Activated CD4-positive, CD25-positive, alpha-beta regulatory T cell (primary cell): Measurements from ENCODE around the gene KIAA1328.

Source experiments
- DNase-seq, 4 experiments: peaks; one replicate each; lab custom pipeline; 2025; lab: John Stamatoyannopoulos, UW

KIAA1328 gene

GRCh38 chr18:36953047-36953446 lies 124.1 kb downstream of the KIAA1328 start:
- DNase-seq, result no peak

GRCh38 chr18:36960038-36960437 lies 131.1 kb downstream of the KIAA1328 start:
- DNase-seq, result no peak

GRCh38 chr18:36963464-36963863 lies 134.5 kb downstream of the KIAA1328 start:
- DNase-seq, result no peak

GRCh38 chr18:36974686-36975085 lies 145.8 kb downstream of the KIAA1328 start:
- no peak for DNase-seq

GRCh38 chr18:36977121-36977520 lies 148.2 kb downstream of the KIAA1328 start:
- no peak for DNase-seq

- DNase-seq, result no peak
These were observed 164.1 kb downstream of the KIAA1328 start for GRCh38 chr18:36993068-36993467.

GRCh38 chr18:37006742-37007141 lies 177.8 kb downstream of the KIAA1328 start:
- no peak for DNase-seq

- no peak for DNase-seq
These were observed 183.5 kb downstream of the KIAA1328 start for GRCh38 chr18:37012452-37012851.

- no peak for DNase-seq
These were observed 190.4 kb downstream of the KIAA1328 start for GRCh38 chr18:37019157-37019827.

GRCh38 chr18:37033419-37033818 lies 204.5 kb downstream of the KIAA1328 start:
- no peak for DNase-seq

GRCh38 chr18:37042381-37042780 lies 213.5 kb downstream of the KIAA1328 start:
- DNase-seq, result no peak

GRCh38 chr18:37055137-37055802 lies 226.3 kb downstream of the KIAA1328 start:
- DNase-seq, result no peak

GRCh38 chr18:37064187-37064586 lies 235.3 kb downstream of the KIAA1328 start:
- DNase-seq, result no peak

GRCh38 chr18:37065254-37065653 lies 236.3 kb downstream of the KIAA1328 start:
- DNase-seq, result no peak

GRCh38 chr18:37084912-37085311 lies 256.0 kb downstream of the KIAA1328 start:
- no peak for DNase-seq

- DNase-seq, result no peak
These were observed 256.4 kb downstream of the KIAA1328 start for GRCh38 chr18:37085362-37085761.

- no peak for DNase-seq
These were observed 279.0 kb downstream of the KIAA1328 start for GRCh38 chr18:37107748-37108522.

GRCh38 chr18:37122877-37123276 lies 293.9 kb downstream of the KIAA1328 start:
- DNase-seq, result no peak

- no peak for DNase-seq
These were observed 295.6 kb downstream of the KIAA1328 start for GRCh38 chr18:37124516-37124915.

- DNase-seq, result no peak
These were observed 306.2 kb downstream of the KIAA1328 start for GRCh38 chr18:37135177-37135576.

- no peak for DNase-seq
These were observed 309.5 kb downstream of the KIAA1328 start for GRCh38 chr18:37138456-37138855.

- DNase-seq, result no peak
These were observed 310.9 kb downstream of the KIAA1328 start for GRCh38 chr18:37139876-37140275.

GRCh38 chr18:37144921-37145320 lies 316.0 kb downstream of the KIAA1328 start:
- no peak for DNase-seq
